ENCODE measurements around the gene SYT6.
"Not testable (repeated sequence)": the region's sequence is repeated elsewhere in the genome, so short reads cannot be mapped to it uniquely, and the experiment has no call there.

SYT6 gene

DNA sequence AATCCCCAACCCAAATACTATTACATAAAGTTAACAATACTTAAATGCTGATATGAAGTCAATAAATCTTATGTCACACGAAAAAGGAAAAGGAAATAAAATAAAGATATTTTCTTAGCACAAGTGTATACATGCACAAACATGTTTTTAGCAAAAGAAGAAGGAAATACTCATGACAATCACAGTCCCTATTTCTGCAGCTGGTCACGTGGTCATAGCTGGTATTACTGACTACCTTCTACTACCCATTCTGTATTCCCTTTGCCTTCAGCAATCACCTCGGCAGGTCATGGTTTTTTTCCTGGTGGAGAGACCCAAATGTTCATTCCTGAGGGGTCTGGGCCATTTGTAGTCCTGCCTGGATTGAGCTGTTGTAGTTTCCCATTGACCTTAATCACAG lies 88.0 kb downstream of the SYT6 start:
- H3K27me3 ChIP-seq (ENCODE audit: insufficient read depth, low read length): peaks cover 35% of the 10 kb centered on the region
- H3K79me2 ChIP-seq (ENCODE audit: control insufficient read depth, insufficient read depth, low read length, unreplicated experiment); H2AFZ ChIP-seq (ENCODE audit: low read length, unreplicated experiment); H3K4me3 ChIP-seq (ENCODE audit: low read depth, low read length); H3K36me3 ChIP-seq (ENCODE audit: insufficient read depth, low read length); H3K27ac ChIP-seq (ENCODE audit: low read depth, low read length); H3K4me1 ChIP-seq (ENCODE audit: control insufficient read depth, insufficient read depth, low read length, unreplicated experiment): not testable (repeated sequence)

DNA sequence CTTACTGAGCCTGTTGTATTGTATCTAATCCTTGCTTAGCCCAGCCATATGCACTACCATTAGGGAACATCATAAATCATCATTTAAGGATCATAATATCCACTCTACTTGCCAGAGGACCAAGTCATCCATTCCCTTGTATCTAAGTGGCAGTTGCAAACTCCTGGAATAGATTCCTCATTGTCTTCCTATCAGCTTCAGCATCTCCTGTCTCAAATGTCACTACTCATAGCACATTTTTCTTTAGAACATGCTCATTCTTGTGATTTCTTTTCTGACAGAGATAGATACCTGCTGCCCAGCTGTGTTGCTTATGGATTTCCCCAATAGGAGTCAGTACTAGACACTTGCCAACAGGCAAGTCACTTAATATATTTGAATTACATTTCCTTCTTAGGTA lies 90.1 kb downstream of the SYT6 start:
- Histone ChIP-seq H3K27me3 (ENCODE audit: insufficient read depth, low read length) (peaks cover 47% of the 10 kb centered on the region), H2AFZ (ENCODE audit: low read length, unreplicated experiment) (no peak overlapping the region), H3K4me3 (ENCODE audit: low read depth, low read length) (no peak overlapping the region), H3K36me3 (ENCODE audit: insufficient read depth, low read length) (no peaks in the 10 kb centered on the region), H3K4me1 (ENCODE audit: control insufficient read depth, insufficient read depth, low read length, unreplicated experiment) (no peaks in the 10 kb centered on the region), H3K79me2 (ENCODE audit: control insufficient read depth, insufficient read depth, low read length, unreplicated experiment) (no peaks in the 10 kb centered on the region), H3K27ac (ENCODE audit: low read depth, low read length) (no peak overlapping the region)

GRCh38 chr1:114062477-114063099 lies 91.1 kb downstream of the SYT6 start:
- Histone ChIP-seq H3K36me3 (ENCODE audit: insufficient read depth, low read length) (no peaks in the 10 kb centered on the region), H3K27me3 (ENCODE audit: insufficient read depth, low read length) (peaks cover 52% of the 10 kb centered on the region), H2AFZ (ENCODE audit: low read length, unreplicated experiment) (no peak overlapping the region), H3K27ac (ENCODE audit: low read depth, low read length) (no peak overlapping the region), H3K79me2 (ENCODE audit: control insufficient read depth, insufficient read depth, low read length, unreplicated experiment) (no peaks in the 10 kb centered on the region), H3K4me3 (ENCODE audit: low read depth, low read length) (no peak overlapping the region), H3K4me1 (ENCODE audit: control insufficient read depth, insufficient read depth, low read length, unreplicated experiment) (no peaks in the 10 kb centered on the region)

GRCh38 chr1:114061121-114061830 lies 92.4 kb downstream of the SYT6 start:
- Histone ChIP-seq H3K4me3 (ENCODE audit: low read depth, low read length) (no peak overlapping the region), H3K79me2 (ENCODE audit: control insufficient read depth, insufficient read depth, low read length, unreplicated experiment) (no peaks in the 10 kb centered on the region), H3K4me1 (ENCODE audit: control insufficient read depth, insufficient read depth, low read length, unreplicated experiment) (no peaks in the 10 kb centered on the region), H2AFZ (ENCODE audit: low read length, unreplicated experiment) (no peak overlapping the region), H3K27me3 (ENCODE audit: insufficient read depth, low read length) (peaks cover 58% of the 10 kb centered on the region), H3K27ac (ENCODE audit: low read depth, low read length) (no peak overlapping the region), H3K36me3 (ENCODE audit: insufficient read depth, low read length) (no peaks in the 10 kb centered on the region)

DNA sequence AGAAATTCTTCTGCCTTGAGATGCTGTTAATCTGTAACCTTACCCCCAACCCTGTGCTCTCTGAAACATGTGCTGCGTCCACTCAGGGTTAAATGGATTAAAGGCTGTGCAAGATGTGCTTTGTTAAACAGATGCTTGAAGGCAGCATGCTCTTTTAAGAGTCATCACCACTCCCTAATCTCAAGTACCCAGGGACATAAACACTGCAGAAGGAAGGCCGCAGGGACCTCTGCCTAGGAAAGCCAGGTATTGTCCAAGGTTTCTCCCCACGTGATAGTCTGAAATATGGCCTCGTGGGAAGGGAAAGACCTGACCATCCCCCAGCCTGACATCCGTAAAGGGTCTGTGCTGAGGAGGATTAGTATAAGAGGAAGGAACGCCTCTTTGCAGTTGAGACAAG lies 95.4 kb downstream of the SYT6 start:
- not testable (repeated sequence) for H3K4me3 ChIP-seq (ENCODE audit: low read depth, low read length); H3K36me3 ChIP-seq (ENCODE audit: insufficient read depth, low read length); H3K79me2 ChIP-seq (ENCODE audit: control insufficient read depth, insufficient read depth, low read length, unreplicated experiment); H2AFZ ChIP-seq (ENCODE audit: low read length, unreplicated experiment); H3K27ac ChIP-seq (ENCODE audit: low read depth, low read length); H3K4me1 ChIP-seq (ENCODE audit: control insufficient read depth, insufficient read depth, low read length, unreplicated experiment)
- H3K27me3 ChIP-seq (ENCODE audit: insufficient read depth, low read length): peaks cover 66% of the 10 kb centered on the region

DNA sequence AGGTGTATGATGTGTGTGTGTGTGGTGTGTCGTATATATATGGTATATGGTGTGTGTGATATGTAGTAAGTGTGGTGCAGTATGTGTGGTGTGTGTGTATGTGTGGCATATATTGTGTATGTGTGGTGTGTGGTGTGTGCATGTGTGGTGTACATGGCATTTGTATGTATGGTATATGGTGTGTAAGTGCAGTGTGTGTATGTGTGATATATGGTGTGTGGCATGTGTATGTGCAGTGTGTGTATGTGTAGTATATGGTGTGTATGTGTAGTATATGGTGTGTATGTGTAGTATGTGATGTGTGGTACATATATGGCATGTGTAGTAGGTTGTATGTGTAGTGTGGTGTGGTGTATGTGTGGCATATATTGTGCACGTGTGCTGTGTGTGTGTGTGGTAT lies 99.5 kb downstream of the SYT6 start:
- Histone ChIP-seq H2AFZ (ENCODE audit: low read length, unreplicated experiment) (no peak overlapping the region), H3K27me3 (ENCODE audit: insufficient read depth, low read length) (peaks cover 78% of the 10 kb centered on the region), H3K36me3 (ENCODE audit: insufficient read depth, low read length) (no peaks in the 10 kb centered on the region), H3K27ac (ENCODE audit: low read depth, low read length) (no peak overlapping the region), H3K79me2 (ENCODE audit: control insufficient read depth, insufficient read depth, low read length, unreplicated experiment) (no peaks in the 10 kb centered on the region), H3K4me3 (ENCODE audit: low read depth, low read length) (no peak overlapping the region), H3K4me1 (ENCODE audit: control insufficient read depth, insufficient read depth, low read length, unreplicated experiment) (no peaks in the 10 kb centered on the region)

DNA sequence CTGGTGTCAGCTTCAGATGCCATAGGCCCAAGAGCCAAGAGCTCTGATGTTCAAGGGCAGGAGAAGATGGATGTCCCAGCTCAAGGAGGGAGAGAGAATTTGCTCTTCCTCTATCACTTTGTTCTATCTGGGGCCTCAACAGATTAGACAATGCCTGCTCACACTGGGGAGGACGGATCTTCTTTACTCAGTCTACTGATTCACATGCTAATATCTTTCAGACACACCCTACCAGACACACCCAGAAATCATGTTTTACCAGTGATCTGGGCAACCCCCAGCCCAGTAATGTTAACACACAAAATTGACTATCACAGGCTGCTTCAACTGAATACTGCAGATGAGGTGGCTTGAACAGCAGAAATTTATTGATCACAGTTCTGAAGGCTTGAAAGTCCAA lies 105.4 kb downstream of the SYT6 start:
- Histone ChIP-seq H3K36me3 (ENCODE audit: insufficient read depth, low read length) (no peaks in the 10 kb centered on the region), H3K27me3 (ENCODE audit: insufficient read depth, low read length) (peaks cover 85% of the 10 kb centered on the region), H3K27ac (ENCODE audit: low read depth, low read length) (no peak overlapping the region), H3K79me2 (ENCODE audit: control insufficient read depth, insufficient read depth, low read length, unreplicated experiment) (no peaks in the 10 kb centered on the region), H3K4me3 (ENCODE audit: low read depth, low read length) (no peak overlapping the region), H2AFZ (ENCODE audit: low read length, unreplicated experiment) (no peak overlapping the region), H3K4me1 (ENCODE audit: control insufficient read depth, insufficient read depth, low read length, unreplicated experiment) (no peaks in the 10 kb centered on the region)

DNA sequence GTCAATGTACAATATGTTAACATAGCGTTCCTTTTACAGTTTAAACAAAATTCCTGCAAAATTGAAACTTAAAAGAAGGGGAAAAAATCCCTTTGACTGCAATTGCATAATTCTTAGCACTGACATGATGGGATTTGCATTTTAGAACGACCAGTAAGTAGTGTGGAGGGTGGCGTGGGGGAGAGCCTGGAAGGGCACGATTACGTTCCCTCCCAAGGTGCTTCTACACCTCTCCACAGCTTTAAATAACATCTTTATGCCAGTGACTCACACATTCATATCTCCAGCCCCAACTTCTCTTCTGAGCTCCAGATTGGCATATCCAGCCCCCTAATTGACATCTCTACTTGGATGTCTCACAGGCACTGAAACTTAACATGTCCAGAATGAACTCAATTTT lies 110.1 kb downstream of the SYT6 start:
- no peak overlapping the region for H2AFZ ChIP-seq (ENCODE audit: low read length, unreplicated experiment)
- H3K36me3 ChIP-seq (ENCODE audit: insufficient read depth, low read length): no peaks in the 10 kb centered on the region
- H3K4me1 ChIP-seq (ENCODE audit: control insufficient read depth, insufficient read depth, low read length, unreplicated experiment): no peaks in the 10 kb centered on the region
- H3K27ac ChIP-seq (ENCODE audit: low read depth, low read length): no peak overlapping the region
- peaks cover 67% of the 10 kb centered on the region for H3K27me3 ChIP-seq (ENCODE audit: insufficient read depth, low read length)
- no peaks in the 10 kb centered on the region for H3K79me2 ChIP-seq (ENCODE audit: control insufficient read depth, insufficient read depth, low read length, unreplicated experiment)
- no peak overlapping the region for H3K4me3 ChIP-seq (ENCODE audit: low read depth, low read length)

GRCh38 chr1:114043054-114043453 lies 110.6 kb downstream of the SYT6 start:
- Histone ChIP-seq H3K79me2 (ENCODE audit: control insufficient read depth, insufficient read depth, low read length, unreplicated experiment) (no peaks in the 10 kb centered on the region), H3K4me3 (ENCODE audit: low read depth, low read length) (no peak overlapping the region), H3K27me3 (ENCODE audit: insufficient read depth, low read length) (peaks cover 67% of the 10 kb centered on the region), H3K27ac (ENCODE audit: low read depth, low read length) (no peak overlapping the region), H3K4me1 (ENCODE audit: control insufficient read depth, insufficient read depth, low read length, unreplicated experiment) (no peaks in the 10 kb centered on the region), H2AFZ (ENCODE audit: low read length, unreplicated experiment) (no peak overlapping the region), H3K36me3 (ENCODE audit: insufficient read depth, low read length) (no peaks in the 10 kb centered on the region)

GRCh38 chr1:114040273-114041015 lies 113.2 kb downstream of the SYT6 start:
- Histone ChIP-seq H2AFZ (ENCODE audit: low read length, unreplicated experiment) (no peak overlapping the region), H3K36me3 (ENCODE audit: insufficient read depth, low read length) (no peaks in the 10 kb centered on the region), H3K79me2 (ENCODE audit: control insufficient read depth, insufficient read depth, low read length, unreplicated experiment) (no peaks in the 10 kb centered on the region), H3K27ac (ENCODE audit: low read depth, low read length) (no peak overlapping the region), H3K4me1 (ENCODE audit: control insufficient read depth, insufficient read depth, low read length, unreplicated experiment) (no peaks in the 10 kb centered on the region), H3K4me3 (ENCODE audit: low read depth, low read length) (no peak overlapping the region), H3K27me3 (ENCODE audit: insufficient read depth, low read length) (peaks cover 53% of the 10 kb centered on the region)

Measured in ACC112 (cell line).